GM18873 (cell line): Measurements from ENCODE around the gene KCNAB2.
"Not testable (repeated sequence)": the region's sequence is repeated elsewhere in the genome, so short reads cannot be mapped to it uniquely, and the experiment has no call there.

Experiments
- ATAC-seq: cut with Tn5 transposase; IDR thresholded peaks from one replicate; pipeline ENCODE4 v1.9.1; 2021; ENCODE audit warnings: mild to moderate bottlenecking, moderate library complexity, moderate number of reproducible peaks; ENCODE audit not compliant: unreplicated experiment, low FRiP score

Gene KCNAB2

DNA sequence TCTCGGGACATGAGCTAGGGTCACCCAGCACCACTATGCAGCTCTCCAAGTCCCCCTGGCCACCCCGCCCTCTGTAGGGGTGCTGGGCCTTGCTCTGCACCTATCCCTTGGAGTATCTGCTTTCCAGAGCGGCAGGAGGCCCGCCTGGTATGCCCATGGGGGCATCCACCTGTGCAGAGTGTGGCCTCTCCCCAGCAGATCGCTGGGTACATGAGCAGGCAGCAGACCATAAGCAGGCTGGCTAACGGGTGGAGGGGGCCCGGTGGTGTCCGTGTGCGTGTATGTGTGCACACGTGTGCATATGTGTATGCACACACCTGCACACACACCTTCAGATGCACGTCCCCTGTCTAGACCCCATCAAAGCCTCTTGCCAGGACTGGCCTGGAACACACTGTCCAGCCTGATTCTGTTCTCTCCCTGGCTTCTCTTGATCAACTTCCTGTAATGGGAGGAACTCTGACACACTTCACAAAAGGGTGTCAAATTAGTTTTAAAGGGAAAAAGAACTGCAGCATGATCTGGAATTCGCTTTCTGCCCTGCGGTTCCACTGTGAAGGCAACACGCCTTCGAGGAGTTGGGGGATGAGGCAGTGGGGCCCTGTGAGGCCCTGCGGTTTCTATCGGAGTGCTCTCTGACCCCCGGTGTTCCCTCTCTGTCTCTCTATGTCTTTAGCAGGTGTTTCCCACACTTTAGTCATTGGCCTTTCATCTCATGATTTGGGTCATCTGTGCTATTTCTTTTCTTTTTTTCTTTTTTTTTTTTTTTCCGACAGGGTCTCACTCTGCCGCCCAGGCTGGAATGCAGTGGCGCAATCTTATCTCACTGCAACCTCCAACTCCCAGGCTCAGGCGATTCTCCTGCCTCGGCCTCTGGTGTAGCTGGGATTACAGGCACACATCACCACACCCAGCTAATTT, 36.3 kb upstream of the KCNAB2 start:
- ATAC-seq: no peak

GRCh38 chr1:6010554-6010953, 35.1 kb upstream of the KCNAB2 start:
- no peak for ATAC-seq

DNA sequence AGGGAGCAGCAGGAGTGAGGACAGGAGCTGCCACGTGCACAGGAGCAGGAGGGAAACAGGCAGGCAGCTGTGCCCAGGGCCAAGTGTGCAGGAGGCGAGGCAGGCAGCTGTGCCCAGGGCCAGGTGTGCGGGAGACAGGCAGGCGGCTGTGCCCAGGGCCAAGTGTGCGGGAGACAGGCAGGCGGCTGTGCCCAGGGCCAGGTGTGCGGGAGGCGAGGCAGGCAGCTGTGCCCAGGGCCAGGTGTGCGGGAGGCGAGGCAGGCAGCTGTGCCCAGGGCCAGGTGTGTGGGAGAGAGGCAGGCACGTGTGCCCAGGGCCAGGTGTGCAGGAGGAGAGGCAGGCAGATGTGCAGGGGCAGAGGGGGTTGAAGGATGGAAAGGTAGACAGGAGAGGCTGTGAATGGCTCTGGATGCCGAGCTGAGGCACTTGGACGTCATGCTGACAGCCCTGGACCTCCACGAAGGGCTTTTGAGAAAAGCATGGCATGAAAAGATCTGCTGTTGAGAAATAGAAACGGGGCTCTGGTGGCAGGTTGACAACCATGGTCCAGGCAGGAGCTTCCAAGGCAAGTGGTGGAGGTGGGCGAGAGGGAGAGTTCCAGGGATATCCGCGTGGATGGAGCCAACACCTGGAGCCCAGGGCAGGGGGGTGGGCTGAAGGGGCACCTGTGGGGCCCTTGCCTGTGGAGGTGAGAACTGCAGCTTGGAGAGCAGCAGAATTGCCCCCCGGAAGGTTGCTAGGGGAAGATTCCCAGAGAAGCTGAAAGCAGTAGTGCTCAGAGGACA, 34.3 kb upstream of the KCNAB2 start:
- ATAC-seq: no peak

GRCh38 chr1:6011946-6012258, 33.8 kb upstream of the KCNAB2 start:
- no peak for ATAC-seq

GRCh38 chr1:6012529-6013318, 33.0 kb upstream of the KCNAB2 start:
- no peak for ATAC-seq

DNA sequence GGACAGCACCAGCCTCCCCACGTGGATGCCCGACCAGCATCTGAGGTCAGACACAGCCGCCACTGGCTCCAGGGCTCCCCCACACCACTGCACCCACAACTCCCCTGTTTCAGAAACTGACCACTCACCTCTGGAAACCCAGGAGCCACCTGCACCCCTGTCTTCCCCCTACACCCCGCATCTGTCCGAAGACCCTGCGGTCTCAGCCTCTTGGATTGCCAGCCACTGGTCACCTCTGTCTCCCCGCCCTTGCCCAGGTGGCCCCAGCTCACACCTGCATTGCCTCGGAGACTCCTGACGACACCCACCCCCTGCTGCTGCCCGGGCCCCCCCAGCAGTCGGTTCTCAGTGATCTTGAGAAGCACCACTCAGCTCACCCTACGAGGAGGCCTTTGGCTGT, 32.2 kb upstream of the KCNAB2 start:
- ATAC-seq: no peak

- ATAC-seq: no peak
Observed at GRCh38 chr1:6014130-6014999, 31.3 kb upstream of the KCNAB2 start.

- ATAC-seq: no peak
Observed at GRCh38 chr1:6016191-6016865, 29.4 kb upstream of the KCNAB2 start.

- ATAC-seq: not testable (repeated sequence)
Observed at GRCh38 chr1:6017654-6018053, 28.0 kb upstream of the KCNAB2 start.

DNA sequence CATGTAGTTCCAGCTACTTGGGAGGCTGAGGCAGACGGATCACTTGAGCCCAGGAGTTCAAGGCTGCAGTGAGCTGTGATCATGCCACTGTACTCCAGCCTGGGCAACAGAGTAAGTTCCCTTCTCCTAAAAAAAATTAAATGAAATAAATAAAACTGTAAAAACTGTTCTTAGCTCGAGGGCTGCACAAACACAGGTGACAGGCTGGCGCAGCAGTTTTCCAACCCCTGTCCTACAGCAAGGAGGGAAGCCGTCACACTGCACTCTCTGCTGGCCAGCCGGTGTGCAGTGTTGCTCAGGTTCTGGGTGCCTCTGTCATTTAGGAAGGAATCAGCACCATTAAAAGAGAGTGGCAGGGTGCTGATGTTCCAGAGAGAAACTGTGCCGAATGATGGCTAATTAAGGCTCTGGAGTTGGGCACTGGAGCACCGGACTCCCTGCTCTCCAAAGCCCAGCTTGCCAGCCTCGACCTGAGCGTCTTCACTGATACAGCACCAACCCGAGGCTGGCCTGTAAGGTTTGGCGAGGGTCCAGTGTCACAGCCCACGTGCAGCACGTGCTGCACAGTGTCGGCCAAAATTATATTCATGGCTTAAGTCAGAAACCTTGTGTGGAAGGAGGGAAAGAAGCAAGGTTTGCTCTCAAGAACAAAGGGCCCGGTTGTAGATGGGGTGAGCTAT, 26.4 kb upstream of the KCNAB2 start:
- ATAC-seq: no peak

- no peak for ATAC-seq
Observed at GRCh38 chr1:6022193-6022592, 23.5 kb upstream of the KCNAB2 start.

GRCh38 chr1:6023346-6023745, 22.3 kb upstream of the KCNAB2 start:
- ATAC-seq: no peak

GRCh38 chr1:6024376-6024775, 21.3 kb upstream of the KCNAB2 start:
- ATAC-seq: no peak

DNA sequence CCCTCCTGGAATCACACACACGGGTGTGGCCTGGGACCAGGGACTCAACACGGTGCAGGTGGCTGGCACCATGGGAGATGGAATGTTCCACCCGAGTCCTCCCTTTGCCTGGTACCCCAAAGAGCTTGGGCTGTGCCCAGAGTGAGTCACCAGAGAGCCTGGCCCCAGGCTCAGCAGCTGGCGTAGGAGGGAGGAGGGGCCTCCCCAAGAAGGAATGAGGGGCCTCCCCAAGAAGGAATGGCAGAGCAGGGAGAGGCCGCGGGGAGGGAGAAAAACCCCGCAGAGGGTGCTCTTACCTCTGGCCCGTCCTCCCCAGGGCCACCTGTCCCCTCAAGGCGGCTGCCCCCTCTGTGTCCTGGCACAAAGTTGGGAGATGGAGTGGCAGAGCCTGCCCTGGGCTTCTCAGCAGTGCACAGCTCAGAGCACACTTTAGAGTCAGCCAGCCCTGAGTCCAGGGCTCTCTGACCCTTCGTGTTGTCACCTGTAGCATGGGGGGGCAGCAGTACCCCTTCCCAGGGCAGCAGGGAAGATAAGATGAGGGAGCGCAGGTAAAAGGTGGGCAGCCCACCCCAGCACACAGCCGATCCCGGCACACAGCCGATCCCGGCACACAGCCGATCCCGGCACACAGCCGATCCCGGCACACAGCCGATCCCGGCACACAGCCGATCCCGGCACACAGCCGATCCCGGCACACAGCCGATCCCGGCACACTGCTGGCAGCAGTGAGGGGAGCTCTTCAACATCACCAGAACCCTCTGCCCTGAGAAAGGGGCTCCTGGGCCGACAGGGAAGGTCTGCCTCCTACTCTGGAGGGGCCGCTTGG, 20.2 kb upstream of the KCNAB2 start:
- ATAC-seq: no peak

DNA sequence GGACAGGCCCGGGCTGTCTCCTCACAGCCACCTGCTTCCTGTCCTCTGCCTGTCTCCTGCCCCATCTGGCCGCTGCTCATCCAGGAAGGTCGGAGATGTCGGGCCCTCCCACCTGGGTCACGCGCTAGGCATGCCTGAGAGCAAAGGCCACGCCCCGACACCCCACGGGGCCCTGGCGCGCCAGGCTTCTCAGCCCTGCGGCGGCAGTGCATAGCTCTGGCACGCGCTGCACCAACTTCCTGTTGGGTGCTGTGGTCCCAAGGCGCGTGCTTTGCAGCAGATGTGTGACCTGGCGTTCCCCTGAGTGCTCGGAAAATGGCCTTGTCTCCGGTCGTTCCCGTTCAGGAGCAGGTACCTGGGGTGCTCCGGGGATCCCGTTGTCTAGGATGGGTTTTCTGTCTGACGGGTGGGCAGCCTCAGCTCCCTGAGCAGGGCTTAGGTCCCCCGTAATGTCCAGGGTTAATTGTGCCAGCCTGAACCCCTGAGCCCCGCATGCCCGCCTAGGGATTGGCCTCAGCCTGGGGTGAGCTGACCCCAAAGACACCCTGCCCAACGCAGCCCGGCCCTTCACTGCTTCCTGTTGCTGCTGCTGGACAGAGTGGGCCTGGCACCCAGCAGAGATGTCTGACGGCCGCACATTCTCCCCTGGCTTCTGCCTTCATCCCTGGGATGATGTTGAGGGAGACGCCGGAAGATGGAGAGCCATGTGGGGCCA, 19.4 kb upstream of the KCNAB2 start:
- ATAC-seq: peak; percentile 72

- ATAC-seq: no peak
Observed at GRCh38 chr1:6027591-6027990, 18.1 kb upstream of the KCNAB2 start.

GRCh38 chr1:6028042-6028850, 17.4 kb upstream of the KCNAB2 start:
- no peak for ATAC-seq
